GM18499 (cell line): ENCODE results near the gene ARHGAP15.

Experiments
- ATAC-seq: cut with Tn5 transposase; IDR thresholded peaks from one replicate; pipeline ENCODE4 v1.9.1; 2021; ENCODE audit warnings: moderate number of reproducible peaks; ENCODE audit not compliant: insufficient read depth, unreplicated experiment

The ARHGAP15 gene

GRCh38 chr2:143321994-143322393, 192.8 kb downstream of the ARHGAP15 start:
- no peak for ATAC-seq

- ATAC-seq: no peak
These were observed 200.1 kb downstream of the ARHGAP15 start for GRCh38 chr2:143329288-143329687.

- no peak for ATAC-seq
These were observed 204.1 kb downstream of the ARHGAP15 start for GRCh38 chr2:143333168-143333791.

- no peak for ATAC-seq
These were observed 204.6 kb downstream of the ARHGAP15 start for GRCh38 chr2:143333847-143334246.

- ATAC-seq: no peak
These were observed 205.6 kb downstream of the ARHGAP15 start for GRCh38 chr2:143334837-143335236.

GRCh38 chr2:143336719-143337210, 207.5 kb downstream of the ARHGAP15 start:
- ATAC-seq: no peak

GRCh38 chr2:143341478-143341877, 212.3 kb downstream of the ARHGAP15 start:
- ATAC-seq: no peak

GRCh38 chr2:143344780-143345179, 215.6 kb downstream of the ARHGAP15 start:
- no peak for ATAC-seq

- no peak for ATAC-seq
These were observed 216.9 kb downstream of the ARHGAP15 start for GRCh38 chr2:143345887-143346787.

GRCh38 chr2:143347271-143347695, 218.1 kb downstream of the ARHGAP15 start:
- no peak for ATAC-seq

- ATAC-seq: no peak
These were observed 218.7 kb downstream of the ARHGAP15 start for GRCh38 chr2:143347901-143348414.

- no peak for ATAC-seq
These were observed 225.0 kb downstream of the ARHGAP15 start for GRCh38 chr2:143354050-143354750.

- ATAC-seq: no peak
These were observed 226.7 kb downstream of the ARHGAP15 start for GRCh38 chr2:143355870-143356269.

- ATAC-seq: no peak
These were observed 227.1 kb downstream of the ARHGAP15 start for GRCh38 chr2:143356336-143356735.

- ATAC-seq: no peak
These were observed 227.7 kb downstream of the ARHGAP15 start for GRCh38 chr2:143356736-143357446.

- ATAC-seq: no peak
These were observed 228.7 kb downstream of the ARHGAP15 start for GRCh38 chr2:143357966-143358365.

- no peak for ATAC-seq
These were observed 232.1 kb downstream of the ARHGAP15 start for GRCh38 chr2:143361346-143361745.

- ATAC-seq: no peak
These were observed 242.4 kb downstream of the ARHGAP15 start for GRCh38 chr2:143371616-143372015.

- ATAC-seq: no peak
These were observed 246.2 kb downstream of the ARHGAP15 start for GRCh38 chr2:143375384-143375880.

- ATAC-seq: no peak
These were observed 249.8 kb downstream of the ARHGAP15 start for GRCh38 chr2:143378996-143379395.
